PC-9 (cell line): ENCODE results near the gene FGF14. TPM values are rescaled to one million over a fixed set of nuclear protein-coding genes. Genes with fewer than 3 reads are reported as not detected.

Source experiments
- BruUV-seq: library from RNA; stranded (reverse); fragments of 400-500 nt; replicated peaks from 2 replicates; lab custom pipeline; 2021; lab: Mats Ljungman, UMichigan
- CTCF ChIA-PET: fragments of 300-600 bp; sonication (Branson Sonifier 250); formaldehyde crosslinking; loops from one replicate; lab custom pipeline; 2022; ENCODE audit warnings: antibody characterized with exemption; lab: Charles Lee
- POLR2A ChIA-PET: fragments of 300-600 bp; sonication (Branson Sonifier 250); formaldehyde crosslinking; loops from one replicate; lab custom pipeline; 2022; ENCODE audit warnings: antibody characterized with exemption; ENCODE audit not compliant: unreplicated experiment; lab: Charles Lee
- DNase-seq, 2 experiments: peaks; one replicate each; pipeline versions ENCODE4 v3.0.0 to v3.0.0-alpha.2; 2015 to 2022; ENCODE audit warnings: mixed read lengths in 1 of 2
- H2AFZ ChIP-seq: fragments of 200-600 bp; sonication (generic); 2 replicates; pipeline ENCODE4 v1.8.1; 2017; ENCODE audit warnings: antibody characterized with exemption
- H3F3A ChIP-seq: fragments of 200-600 bp; sonication (generic); 2 replicates; pipeline ENCODE4 v1.8.1; 2017; ENCODE audit warnings: antibody characterized with exemption, mild to moderate bottlenecking, low read depth; ENCODE audit not compliant: insufficient read depth
- H3K27ac ChIP-seq: fragments of 200-600 bp; sonication (generic); 2 replicates; pipeline ENCODE4 v1.6.1; 2016; ENCODE audit warnings: mixed run types
- H3K27me3 ChIP-seq: fragments of 200-600 bp; sonication (generic); 2 replicates; pipeline ENCODE4 v1.6.1; 2016; ENCODE audit warnings: low read depth, mixed run types; ENCODE audit not compliant: insufficient read depth
- H3K36me3 ChIP-seq: fragments of 200-600 bp; sonication (generic); 2 replicates; pipeline ENCODE4 v1.6.1; 2016; ENCODE audit warnings: low read depth, mixed run types
- H3K4me1 ChIP-seq: fragments of 200-600 bp; sonication (generic); replicated peaks from 2 replicates; pipeline ENCODE4 v1.6.1; 2016; ENCODE audit warnings: mixed run types; ENCODE audit not compliant: insufficient read depth
- H3K4me2 ChIP-seq: fragments of 200-600 bp; sonication (generic); 2 replicates; pipeline ENCODE4 v1.6.1; 2017; ENCODE audit warnings: mixed run types
- H3K4me3 ChIP-seq: fragments of 200-600 bp; sonication (generic); 2 replicates; pipeline ENCODE4 v1.6.1; 2016; ENCODE audit warnings: mixed run types
- H3K79me2 ChIP-seq: fragments of 200-600 bp; sonication (generic); 2 replicates; pipeline ENCODE4 v1.6.1; 2017; ENCODE audit warnings: low read depth, mixed run types
- H3K9me2 ChIP-seq: fragments of 200-600 bp; sonication (generic); 2 replicates; pipeline ENCODE4 v1.8.1; 2017; ENCODE audit warnings: mild to moderate bottlenecking; ENCODE audit not compliant: insufficient read depth
- H3K9me3 ChIP-seq: fragments of 200-600 bp; sonication (generic); 2 replicates; pipeline ENCODE4 v1.8.1; 2016; ENCODE audit warnings: low read depth; ENCODE audit not compliant: insufficient read depth
- H4K20me1 ChIP-seq: fragments of 200-600 bp; sonication (generic); 2 replicates; pipeline ENCODE4 v1.8.1; 2017; ENCODE audit not compliant: insufficient read depth
- EZH2 ChIP-seq: fragments of 200-600 bp; sonication (generic); IDR thresholded peaks from 2 replicates; pipeline ENCODE4 v1.8.0; 2017; ENCODE audit warnings: antibody characterized with exemption, low read depth
- intact Hi-C: fragments of 100-400 bp; cut with micrococcal nuclease; formaldehyde crosslinking; loops from one replicate; pipeline ENCODE4 v1.10.0; 2022; ENCODE audit not compliant: unreplicated experiment
- total RNA-seq: library from RNA; stranded (reverse); gene quantifications from 2 replicates; pipeline ENCODE4 v1.2.3, GENCODE V29; 2021
- TF ChIP-seq, protein P1 (sequence below): fragments of 200-600 bp; sonication (generic); conservative IDR thresholded peaks from 2 replicates; pipeline ENCODE4 v1.6.1; 2017; ENCODE audit warnings: mixed run types, antibody characterized with exemption, mild to moderate bottlenecking, moderate library complexity

FGF14 gene
- total RNA-seq, 1 experiment from 2014 or later = not detected

DNA sequence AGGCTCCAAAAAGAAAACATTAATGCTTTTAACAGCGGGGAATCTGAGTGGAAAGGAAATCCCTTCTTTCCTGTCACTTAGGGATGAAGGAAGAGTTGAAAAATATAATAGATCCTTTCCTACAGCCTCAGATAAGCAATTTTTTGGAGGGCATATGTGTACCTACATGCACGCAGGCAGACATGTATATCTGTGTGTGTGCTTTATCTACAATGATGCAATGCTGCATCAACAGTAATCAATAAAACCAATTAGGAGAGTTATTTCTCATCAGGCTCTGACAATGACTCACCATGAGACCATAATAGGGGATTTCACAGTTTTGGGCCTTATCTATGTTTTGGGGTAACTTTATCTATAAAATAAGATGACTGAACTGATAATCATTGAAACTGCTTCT lies 505.3 kb downstream of the FGF14 start:
- H3F3A ChIP-seq = no peaks in the 10 kb centered on the region
- POLR2A ChIA-PET = no interaction called here
- CTCF ChIA-PET = no interaction called here
- no peaks in the 10 kb centered on the region; the same call in 1 of the 2 replicates for H3K9me2 ChIP-seq
- BruUV-seq = no TSS peak
- H3K27me3 ChIP-seq = peaks cover 7% of the 10 kb centered on the region; the same call in 1 of the 2 replicates
- no peak for TF ChIP-seq EZH2
- TF ChIP-seq, protein P1, sequence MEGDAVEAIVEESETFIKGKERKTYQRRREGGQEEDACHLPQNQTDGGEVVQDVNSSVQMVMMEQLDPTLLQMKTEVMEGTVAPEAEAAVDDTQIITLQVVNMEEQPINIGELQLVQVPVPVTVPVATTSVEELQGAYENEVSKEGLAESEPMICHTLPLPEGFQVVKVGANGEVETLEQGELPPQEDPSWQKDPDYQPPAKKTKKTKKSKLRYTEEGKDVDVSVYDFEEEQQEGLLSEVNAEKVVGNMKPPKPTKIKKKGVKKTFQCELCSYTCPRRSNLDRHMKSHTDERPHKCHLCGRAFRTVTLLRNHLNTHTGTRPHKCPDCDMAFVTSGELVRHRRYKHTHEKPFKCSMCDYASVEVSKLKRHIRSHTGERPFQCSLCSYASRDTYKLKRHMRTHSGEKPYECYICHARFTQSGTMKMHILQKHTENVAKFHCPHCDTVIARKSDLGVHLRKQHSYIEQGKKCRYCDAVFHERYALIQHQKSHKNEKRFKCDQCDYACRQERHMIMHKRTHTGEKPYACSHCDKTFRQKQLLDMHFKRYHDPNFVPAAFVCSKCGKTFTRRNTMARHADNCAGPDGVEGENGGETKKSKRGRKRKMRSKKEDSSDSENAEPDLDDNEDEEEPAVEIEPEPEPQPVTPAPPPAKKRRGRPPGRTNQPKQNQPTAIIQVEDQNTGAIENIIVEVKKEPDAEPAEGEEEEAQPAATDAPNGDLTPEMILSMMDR = no peak
- no peak overlapping the region for H3K4me2 ChIP-seq
- intact Hi-C loops = no loop called here
- H2AFZ ChIP-seq = no peak overlapping the region
- no peak for DNase-seq
- no peaks in the 10 kb centered on the region for H3K36me3 ChIP-seq
- no peaks in the 10 kb centered on the region for H3K79me2 ChIP-seq
- H3K4me1 ChIP-seq = no peaks in the 10 kb centered on the region
- H3K27ac ChIP-seq = no peak overlapping the region
- H3K9me3 ChIP-seq = no peaks in the 10 kb centered on the region
- H4K20me1 ChIP-seq = no peaks in the 10 kb centered on the region
- H3K4me3 ChIP-seq = no peak overlapping the region

DNA sequence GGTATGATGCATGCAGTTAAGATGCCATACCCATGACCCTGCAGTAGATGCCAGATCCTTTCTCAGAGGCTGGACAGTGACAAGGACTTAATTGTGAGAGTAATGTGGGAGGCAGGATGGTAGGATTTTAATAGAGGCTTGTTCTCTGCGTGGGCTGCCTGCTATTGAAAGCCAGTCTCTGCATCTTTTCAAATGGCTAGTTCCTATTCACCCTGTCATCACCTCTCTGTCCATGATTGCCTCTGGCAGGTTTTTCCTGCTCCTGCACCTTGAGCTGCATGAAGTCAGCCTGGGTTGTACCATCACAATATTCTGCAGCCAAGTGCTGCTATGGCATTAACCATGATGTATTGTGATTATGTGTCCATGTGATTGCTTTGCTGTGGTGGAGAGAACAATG lies 508.8 kb downstream of the FGF14 start:
- no peaks in the 10 kb centered on the region for H3K36me3 ChIP-seq
- H3K9me2 ChIP-seq = no peaks in the 10 kb centered on the region
- H4K20me1 ChIP-seq = no peaks in the 10 kb centered on the region
- no peaks in the 10 kb centered on the region for H3K79me2 ChIP-seq
- no peaks in the 10 kb centered on the region for H3F3A ChIP-seq
- H3K9me3 ChIP-seq = no peaks in the 10 kb centered on the region
- ChIA-PET CTCF (no interaction called here), POLR2A (no interaction called here)
- H3K4me1 ChIP-seq = no peaks in the 10 kb centered on the region
- peaks cover 16% of the 10 kb centered on the region for H3K27me3 ChIP-seq
- no peak for DNase-seq
- no peak overlapping the region for H2AFZ ChIP-seq
- H3K4me3 ChIP-seq = no peak overlapping the region
- intact Hi-C loops = no loop called here
- H3K27ac ChIP-seq = no peak overlapping the region
- TF ChIP-seq, protein P1 = no peak
- no peak for TF ChIP-seq EZH2
- no peak overlapping the region for H3K4me2 ChIP-seq
- BruUV-seq = no TSS peak

DNA sequence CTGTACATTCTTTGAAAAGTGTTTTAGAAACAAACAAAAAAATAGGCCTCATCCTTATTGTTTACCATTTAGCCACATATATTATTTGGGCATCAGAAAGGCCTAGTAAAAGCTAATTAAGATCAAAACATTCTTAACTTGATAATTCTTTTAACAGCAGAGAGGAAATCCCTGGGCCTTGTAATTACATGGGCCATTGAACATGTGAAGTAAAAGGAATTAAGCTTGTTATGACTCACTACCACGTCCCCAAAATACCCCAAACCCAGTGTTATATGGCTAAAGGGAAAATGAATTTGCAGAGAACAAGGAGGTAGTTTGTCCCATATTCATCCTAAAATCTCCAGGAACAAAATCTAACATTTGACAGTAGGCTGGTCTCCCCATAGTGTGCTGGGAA lies 509.6 kb downstream of the FGF14 start:
- TF ChIP-seq EZH2 = no peak
- TF ChIP-seq, protein P1 = no peak
- Histone ChIP-seq H3K9me3 (no peaks in the 10 kb centered on the region), H3K9me2 (no peaks in the 10 kb centered on the region), H3K36me3 (no peaks in the 10 kb centered on the region), H3K4me3 (no peak overlapping the region), H3K4me2 (no peak overlapping the region), H3K27me3 (peaks cover 18% of the 10 kb centered on the region), H3K4me1 (no peaks in the 10 kb centered on the region), H3K27ac (no peak overlapping the region), H3F3A (no peaks in the 10 kb centered on the region), H3K79me2 (no peaks in the 10 kb centered on the region), H2AFZ (no peak overlapping the region), H4K20me1 (no peaks in the 10 kb centered on the region)
- no TSS peak for BruUV-seq
- CTCF ChIA-PET = no interaction called here
- POLR2A ChIA-PET = interaction anchor here (0.7 kb wide), 1 partner anchor 35 kb away, joined by 5 read pairs; no protein-coding TSS in a partner anchor
- DNase-seq = no peak
- intact Hi-C loops = no loop called here
